ENCODE data around the gene MOCOS. TPM values are rescaled to one million over a fixed set of nuclear protein-coding genes. Genes with fewer than 3 reads are reported as not detected.

The MOCOS gene
- total RNA-seq, 1 donor from 2014 or later, result 0.41 TPM

DNA sequence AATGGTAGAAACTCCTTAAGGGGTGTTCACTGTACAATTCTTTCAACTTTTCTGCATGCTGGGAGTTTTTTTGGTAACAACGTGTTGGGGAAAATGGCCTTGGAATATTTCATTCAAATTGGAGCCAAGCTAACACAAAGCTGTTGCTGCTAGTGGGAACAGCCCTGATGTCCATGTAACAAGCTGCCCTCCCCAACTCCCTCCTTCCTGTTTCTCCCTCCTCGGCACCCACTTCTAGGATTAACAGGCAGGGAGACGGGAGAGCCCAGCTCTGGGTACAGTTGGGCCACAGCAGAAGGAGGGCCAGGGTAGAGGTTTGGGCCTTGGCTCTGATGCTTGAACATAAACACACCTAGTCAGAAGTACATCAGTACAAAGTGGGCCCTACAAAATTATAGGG, 9.4 kb upstream of the MOCOS start:
- DNase-seq (ENCODE audit: low spot score in 2 of 2), result no peak
- FAIRE-seq, result no peak

DNA sequence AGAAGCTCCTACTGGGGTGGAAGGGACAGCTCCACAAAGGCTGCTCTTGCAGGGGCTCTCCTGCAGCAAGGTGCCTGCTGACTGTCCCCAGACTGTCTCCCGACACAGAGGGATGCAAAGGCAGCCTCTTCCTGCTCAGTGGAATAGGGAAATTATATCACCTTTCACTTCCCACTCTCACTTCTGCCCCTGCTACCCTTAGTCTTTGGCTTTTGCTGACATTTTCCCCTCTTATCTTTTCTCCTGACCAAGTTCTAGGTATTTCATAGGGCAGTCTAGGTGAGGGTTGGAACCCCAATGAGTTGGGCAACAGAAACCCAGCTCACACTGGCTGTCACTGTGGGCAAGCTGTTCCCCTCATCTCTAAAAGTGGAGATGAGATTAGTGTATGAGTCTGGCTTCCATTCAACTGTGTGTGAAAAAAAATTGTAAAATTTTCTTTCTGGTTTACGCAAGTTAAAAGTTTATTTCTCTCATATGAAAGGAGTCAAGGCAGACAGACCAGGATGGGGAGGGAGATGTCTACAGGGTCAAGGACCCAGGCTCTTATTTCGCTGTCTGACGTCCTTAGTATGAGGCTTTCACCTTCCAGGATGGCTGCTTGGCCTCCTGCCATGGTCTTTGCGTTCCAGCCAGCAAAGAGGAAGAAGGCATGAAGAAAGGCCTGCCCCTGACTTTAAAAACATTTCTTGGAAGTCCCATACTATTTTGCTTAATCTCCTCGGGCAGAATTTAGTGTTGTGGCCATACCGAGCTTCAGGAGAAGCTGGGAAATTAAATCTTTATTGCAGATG, 7.5 kb upstream of the MOCOS start:
- DNase-seq (ENCODE audit: low spot score in 2 of 2), result no peak
- FAIRE-seq, result no peak

DNA sequence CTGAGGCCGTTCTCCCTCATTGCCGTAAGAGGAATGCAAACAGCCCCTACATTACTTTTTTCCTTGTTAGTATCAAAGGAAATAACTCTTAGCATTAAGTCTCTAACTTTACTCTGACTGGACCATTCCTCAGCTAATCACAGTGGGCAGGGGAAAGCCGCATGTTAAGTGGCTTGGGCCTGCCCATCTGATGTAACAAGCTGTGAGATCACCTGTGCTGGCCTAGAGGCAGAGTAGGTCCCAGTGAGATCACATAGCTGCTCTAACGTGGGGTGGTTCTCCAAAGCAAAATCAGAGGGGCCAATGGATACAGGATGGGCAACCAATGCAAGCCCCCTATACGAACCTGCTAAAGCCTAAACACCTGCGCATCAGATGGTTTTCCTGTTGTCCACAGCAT, 5.9 kb upstream of the MOCOS start:
- no peak for FAIRE-seq
- DNase-seq (ENCODE audit: low spot score in 2 of 2), result no peak

DNA sequence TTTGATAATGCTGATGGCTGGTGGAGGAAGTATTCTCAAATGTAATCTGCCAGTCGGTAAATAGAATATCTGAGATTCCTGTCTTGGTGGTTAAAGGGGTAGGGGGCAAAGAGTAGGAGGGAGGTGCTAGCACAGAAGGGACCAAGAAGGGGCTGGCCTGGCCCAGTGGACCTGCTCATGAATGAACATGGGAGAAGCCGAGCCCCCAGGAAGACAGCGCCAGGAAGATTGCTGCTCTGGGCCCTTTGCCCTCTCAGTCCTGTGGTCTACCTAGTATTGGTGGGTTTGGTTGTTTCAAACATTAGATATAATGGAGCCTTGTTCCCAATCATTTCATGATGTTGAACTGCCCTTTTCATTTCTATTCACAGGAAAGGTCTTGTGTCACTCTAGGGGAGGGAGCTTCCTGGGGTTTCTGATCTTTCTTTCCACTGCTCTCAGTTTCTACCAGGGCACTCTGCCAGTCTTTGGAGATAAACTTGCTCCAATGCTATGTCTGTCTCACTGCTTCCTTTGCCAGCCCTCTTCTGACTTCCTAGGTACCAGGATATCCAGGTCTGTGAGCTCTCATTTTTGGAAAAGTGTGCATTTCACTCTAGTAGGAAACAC, 5.3 kb upstream of the MOCOS start:
- FAIRE-seq (no peak), DNase-seq (ENCODE audit: low spot score in 2 of 2) (no peak)

DNA sequence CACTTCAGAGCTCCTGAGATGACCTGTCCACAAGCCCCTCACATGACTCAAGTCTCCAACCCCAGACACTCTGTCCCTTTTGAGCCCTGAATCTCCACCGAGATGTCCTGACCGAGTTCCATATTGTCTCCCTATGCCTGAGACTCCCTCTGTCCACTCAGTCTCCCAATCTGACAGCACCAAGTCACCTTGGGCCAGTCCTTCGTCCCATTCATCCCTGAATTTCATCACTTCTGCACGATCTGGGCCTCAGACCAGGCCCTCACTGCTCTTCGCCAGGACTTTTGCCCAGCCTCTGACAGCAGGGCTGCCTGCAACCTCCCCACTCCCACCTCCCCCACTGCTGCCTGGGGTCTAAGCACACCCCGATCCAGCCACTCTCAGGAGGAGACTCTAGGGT, 4.3 kb upstream of the MOCOS start:
- no peak for DNase-seq (ENCODE audit: low spot score in 2 of 2)
- no peak for FAIRE-seq

DNA sequence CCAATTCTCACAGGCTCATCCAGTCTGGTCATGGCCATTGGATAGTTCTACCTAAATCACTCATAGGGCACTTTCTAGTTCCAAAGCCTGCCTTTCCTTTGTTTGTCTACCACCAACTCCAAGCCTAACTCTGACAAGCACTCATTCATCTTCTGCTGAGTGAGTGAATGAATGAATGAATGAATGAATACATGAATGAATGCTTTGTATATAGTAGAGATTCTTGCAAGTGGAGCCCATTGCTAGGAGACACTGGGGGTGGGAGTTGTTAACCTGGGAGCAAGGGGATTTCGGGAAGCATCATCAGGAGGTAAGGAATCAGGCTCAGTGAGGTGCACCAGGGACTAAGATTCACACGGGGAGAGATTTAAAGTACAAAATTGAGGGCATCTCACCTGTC, 3.3 kb upstream of the MOCOS start:
- FAIRE-seq (no peak), DNase-seq (ENCODE audit: low spot score in 2 of 2) (no peak)

DNA sequence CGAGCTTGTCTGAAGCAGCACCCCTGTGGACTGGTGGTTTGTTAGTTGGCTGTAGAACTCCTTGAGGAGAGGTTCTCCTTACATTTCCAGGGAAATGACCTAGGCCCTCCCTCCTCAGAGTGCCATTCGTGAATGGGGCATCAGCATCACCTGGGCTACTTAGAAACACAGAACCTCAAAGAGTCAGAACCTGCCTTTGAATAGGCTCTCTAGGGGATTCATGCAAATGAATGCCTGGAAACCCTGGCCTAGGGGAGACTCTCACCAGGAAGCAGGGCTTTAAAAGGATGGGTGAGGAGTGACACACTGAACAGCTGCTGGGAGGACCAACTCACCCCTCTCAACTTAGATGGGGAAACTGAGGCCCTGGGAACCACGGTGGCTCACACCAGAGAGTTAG, 2.1 kb upstream of the MOCOS start:
- FAIRE-seq, result no peak
- DNase-seq (ENCODE audit: low spot score in 2 of 2), result no peak

DNA sequence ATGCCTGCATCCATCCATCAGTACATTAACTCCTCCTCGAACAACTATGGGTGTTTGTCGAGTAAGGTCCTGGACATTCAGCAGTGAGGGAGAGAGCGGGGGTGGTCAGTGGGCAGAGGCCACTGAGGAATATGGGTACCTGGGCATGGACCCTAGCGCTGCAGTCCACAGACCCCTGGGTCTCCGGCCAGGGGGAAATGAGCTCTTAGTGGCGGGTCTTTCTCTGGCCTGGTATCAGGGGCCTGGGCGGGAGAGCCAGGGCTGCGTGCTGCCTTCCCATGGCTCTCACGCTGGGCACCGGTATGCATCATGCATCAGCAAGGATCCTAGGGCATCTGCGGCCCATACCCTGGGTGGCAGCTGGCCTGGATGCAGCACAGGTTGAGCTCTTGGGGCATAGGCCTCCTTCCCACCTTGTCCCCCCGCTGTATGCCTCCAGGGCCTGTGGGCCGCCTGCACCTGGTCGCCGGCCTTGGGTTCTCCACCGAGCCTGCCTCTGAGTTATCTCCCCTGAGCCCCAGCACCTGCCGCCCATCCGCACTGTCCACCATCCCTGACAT, 1.3 kb upstream of the MOCOS start:
- no peak for DNase-seq (ENCODE audit: low spot score in 2 of 2)
- no peak for FAIRE-seq

DNA sequence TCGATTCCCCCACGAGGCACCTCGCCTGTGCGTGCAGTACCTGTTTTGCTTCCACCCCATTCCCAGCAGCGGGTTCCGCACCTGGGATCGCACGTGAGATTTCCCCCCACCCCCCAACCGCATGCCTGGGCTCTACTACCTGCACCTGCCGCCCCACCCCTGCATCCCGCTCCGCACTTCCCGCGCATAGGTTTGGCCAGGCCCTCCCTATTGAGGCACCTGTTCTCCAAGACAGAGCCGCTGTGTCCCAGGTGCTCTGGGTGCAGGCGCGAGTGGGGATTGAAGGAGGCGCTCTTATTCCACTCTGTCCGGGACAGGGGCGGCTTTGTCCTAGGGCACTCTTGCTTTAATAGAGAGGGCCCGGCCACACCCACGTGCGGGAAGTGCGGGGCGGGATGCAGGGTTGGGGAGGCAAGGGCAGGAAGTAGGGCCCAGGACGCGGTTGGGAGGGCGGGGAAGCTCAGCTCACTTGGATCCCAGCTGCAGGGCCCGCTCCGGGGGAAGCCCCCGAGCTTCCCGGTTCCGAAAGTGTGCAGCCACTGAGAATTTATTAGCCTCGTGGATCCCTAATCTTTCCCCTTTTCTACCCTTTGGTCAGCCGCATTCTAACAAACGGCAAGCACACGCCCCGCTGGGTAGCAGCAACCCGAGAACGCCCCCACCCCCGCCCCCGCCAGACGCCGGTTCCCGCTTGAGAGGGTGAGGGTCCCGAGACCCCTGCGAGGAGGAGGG, 670 bp upstream of the MOCOS start:
- FAIRE-seq, result no peak
- DNase-seq (ENCODE audit: low spot score in 2 of 2), result no peak

DNA sequence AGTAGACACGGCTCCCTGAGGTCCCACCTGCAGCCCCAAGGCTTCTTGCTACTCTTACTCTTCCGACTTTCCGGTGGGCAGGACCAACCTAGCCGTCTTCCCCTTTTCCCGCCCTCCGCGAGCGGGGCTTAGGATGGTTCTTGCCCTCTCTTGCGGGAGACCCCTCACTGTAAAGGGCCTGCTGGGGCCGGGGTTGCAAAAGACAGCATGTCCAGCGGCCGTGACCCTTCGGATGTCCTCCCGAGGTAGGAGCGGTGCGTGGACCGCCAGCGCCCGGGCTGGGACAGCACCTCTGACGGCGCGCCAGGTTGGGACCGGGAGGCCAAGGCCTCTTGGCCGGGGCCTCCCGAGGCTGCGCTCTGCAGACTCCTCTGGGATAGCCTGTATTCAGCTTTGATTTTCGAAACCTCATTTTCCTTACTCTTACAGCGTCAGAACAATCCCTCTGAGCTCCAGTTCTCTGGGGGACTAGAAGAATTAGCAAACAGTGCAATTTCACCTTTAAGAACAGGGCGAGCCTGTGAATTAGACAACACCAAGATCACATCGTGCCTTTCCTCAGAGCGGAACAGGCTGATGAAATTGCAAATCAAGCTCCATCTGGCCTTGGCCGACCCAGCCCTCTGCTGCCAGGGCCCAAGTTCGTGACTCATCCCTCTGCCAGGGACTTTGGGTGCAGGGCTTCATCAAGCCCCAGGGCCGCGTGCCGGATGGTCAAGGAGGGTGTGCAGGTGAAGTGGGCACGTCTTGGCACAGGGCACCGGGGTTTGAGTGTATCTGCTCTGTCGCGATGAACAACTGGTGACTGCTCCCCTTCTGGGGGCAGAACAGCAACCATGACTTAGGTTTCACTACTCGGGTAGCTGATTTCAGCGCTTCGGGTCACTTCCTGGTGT, 777 bp downstream of the MOCOS start:
- DNase-seq (ENCODE audit: low spot score in 2 of 2) (no peak), FAIRE-seq (no peak)

DNA sequence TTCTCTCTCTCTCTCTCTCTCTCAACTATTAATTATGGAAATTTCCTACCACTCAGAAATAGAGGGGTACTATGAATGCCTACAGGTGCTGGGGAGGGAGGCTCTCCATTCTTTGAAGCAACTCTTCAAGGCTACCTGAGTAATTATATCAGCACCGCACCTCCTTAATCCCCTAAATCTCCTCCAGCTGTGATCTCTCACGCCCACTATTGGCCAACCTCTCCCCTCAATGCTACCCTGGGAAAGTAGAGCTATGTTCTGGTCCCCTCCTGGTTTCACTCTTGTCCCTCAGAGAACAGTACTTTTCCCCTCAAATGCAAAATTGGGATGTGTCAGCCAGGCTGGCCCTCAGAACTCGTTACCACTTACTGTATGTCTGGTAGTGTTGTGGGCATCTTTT, 1.6 kb downstream of the MOCOS start:
- no peak for FAIRE-seq

DNA sequence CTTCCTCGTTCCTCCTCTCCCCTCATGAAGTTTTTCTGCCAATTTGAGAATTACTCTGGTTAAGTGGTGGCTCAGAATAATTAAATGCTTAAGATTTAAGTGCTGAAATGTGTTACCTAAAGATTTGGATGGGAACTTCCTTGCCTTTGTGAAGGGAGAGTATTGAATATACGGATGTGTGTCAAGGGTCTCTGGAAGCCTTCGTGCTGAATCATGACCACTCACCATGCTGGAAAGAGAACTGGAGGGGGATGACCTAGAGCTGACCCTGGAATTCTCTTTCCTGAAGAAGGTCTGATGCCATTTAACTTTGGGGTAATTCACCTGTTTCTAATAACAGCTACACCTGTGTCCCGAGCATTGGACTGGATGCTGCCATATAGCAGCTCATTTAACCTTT, 2.2 kb downstream of the MOCOS start:
- DNase-seq (ENCODE audit: low spot score in 2 of 2) (no peak), FAIRE-seq (no peak)

More for the DNA sequence above, 1.6 kb downstream of the MOCOS start:
- DNase-seq (ENCODE audit: low spot score in 2 of 2), result no peak

DNA sequence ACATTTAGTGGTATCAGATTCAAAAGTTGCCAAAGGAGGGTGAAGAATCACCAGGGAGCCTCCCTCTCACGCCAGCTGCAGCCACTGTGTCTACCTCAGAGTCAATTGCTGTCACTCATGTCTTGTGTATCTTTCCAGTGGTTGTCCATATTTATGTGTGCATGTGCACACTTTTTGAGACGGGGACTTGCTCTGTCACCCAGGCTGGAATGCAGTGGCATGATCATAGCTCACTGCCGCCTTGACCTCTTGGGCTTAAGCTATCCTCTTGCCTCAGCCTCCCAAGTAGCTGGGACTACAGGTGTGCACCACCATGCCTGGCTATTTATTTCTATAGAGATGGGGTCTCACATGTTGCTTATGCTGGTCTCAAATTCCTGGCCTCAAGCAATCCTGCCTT, 4.0 kb downstream of the MOCOS start:
- FAIRE-seq (no peak), DNase-seq (ENCODE audit: low spot score in 2 of 2) (no peak)

DNA sequence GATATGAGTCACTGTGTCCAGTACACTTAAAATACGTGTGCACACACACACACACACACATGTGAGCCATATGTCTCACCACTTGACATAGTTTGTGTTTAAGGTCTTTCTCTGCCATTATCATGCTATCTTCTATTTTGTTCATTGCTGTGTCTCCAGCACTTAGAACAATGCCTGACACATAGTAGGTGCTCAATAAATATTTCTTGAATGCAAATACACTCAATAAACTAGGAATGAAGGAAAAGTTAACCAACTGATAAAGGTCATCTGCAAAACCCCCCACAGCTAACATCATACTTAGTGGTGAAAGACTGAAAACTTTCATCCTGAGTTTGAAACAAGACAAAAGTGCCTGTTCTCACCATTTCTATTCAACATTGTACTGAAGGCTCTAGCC, 4.4 kb downstream of the MOCOS start:
- DNase-seq (ENCODE audit: low spot score in 2 of 2), result no peak
- FAIRE-seq, result no peak

DNA sequence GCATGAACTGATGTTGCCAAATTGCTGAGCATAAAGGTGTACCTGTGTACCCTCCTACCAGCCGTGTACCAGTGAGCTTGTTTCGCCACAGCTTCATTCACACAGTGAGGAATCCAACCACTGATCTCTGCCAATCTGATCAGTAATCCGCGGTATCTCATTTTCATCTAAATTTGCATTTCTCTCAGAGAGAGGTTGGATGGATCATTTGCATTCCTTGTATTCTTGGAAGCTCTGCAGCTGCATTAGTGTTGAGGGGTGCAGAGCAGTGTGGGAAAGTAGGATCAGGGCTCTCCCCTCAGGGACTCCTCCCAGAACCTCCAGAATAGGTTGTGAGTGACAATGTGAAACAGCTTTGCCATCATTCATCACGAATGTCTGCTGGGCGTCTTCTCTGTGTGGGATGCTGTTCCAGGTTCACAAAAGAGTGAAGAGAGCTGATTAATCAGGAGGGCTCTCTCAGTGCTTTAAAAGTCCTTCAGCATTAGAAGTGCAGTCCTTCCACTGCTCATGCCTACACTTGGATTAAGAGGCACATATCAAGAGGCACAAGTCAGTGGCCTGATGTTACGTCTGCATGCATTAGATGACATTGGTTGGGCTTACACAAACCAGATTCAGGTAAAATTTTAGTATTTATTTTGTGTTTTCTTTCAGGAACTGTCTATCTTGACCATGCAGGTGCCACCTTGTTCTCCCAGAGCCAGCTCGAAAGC, 7.5 kb downstream of the MOCOS start:
- FAIRE-seq (no peak), DNase-seq (ENCODE audit: low spot score in 2 of 2) (no peak)

DNA sequence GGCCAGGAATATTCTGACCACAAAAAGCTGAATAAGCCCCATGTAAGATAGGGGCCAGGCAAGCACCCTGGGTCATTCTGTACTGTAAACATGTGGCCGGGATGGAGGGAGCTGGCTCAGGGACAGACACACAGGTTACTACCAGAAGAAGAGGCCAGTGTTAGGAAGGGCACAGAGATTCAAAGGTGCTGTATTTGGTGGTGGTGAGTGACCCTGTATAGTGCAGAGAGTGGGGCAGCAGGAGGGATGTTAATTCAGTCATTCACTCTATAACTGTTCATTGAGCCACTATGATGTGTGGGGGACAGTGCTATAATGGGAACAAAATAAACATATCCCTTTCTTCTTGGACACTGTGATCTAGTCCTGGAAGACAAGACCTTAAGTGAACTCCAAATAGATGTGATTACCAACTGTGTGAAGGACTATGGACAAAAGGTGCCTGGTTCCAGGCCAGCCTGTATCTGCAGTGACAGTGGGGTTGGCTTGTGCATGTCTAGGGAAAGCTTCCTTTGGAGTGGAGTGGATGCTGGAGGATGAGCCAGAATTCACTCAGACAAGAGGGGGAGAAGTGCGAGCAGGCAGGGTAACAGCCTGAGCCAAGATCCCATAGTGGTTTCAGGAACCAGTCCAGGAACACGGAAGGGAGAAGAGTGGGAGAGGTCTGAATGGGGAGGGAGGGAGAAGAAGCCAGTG, 8.3 kb downstream of the MOCOS start:
- DNase-seq (ENCODE audit: low spot score in 2 of 2), result no peak
- no peak for FAIRE-seq

DNA sequence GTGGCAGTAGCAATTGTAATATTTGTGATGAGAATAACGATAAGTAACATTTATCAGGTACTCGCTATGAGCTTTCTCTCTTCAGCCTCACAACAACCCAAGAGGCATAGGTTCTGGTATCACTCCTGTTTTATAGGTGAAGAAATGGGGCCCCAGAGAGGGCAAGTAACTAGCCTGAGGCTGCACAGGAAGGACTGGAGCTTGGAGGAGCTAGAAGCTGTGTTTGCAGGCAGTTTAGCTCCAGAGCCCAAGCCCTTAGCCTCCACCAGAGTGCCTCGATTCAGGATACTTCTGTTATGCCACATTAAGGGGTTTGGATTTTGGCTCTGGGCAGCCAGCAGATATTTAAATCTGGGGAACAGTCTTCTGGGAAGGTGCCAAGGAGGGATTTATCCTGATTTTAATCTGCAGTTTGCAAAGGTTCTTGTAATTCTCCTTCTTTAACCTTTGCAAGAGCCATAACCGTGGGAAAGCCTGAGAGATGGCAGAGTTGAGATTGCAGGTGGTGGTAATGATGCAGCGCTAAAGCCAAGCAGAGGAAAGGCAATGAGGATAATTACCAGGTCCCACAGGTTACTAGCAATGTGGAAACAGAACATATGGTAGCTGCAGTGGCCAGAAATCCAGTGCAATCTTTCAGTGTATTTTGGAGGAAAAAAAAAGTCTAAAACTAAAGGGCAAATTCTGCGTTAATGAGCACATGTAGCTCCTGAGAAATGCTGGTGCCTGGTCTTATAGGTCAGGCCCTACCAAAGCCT, 9.1 kb downstream of the MOCOS start:
- no peak for DNase-seq (ENCODE audit: low spot score in 2 of 2)
- no peak for FAIRE-seq

DNA sequence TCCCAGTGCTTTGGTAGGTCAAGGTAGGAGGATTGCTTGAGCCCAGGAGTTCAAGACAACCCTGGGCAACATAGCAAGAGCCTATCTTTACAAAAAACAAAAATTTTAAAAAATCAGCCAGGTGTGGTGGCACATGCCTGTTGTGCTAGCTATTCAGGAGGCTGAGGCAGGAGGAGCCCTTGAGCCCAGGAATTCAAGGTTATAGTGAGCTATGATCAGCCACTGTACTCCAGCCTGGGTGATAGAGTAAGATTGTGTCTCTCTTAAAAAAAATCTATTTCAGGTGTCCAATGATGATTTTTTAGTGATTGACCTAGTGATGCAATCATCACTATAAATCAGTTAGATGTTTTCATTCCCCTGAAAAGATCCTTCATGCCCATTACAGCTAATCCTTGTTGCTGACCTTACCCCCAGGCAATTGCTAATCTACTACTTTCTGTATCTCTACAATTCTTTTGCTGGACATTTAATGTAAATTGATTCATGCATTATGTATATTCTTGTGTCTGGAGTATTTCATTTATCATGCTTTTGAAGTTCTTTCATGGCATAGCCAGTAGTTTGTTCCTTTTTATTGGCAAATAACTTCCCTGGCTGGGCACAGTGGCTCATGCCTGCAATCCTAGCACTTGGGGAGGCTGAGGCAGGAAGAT, 10.3 kb downstream of the MOCOS start:
- DNase-seq (ENCODE audit: low spot score in 2 of 2) (no peak), FAIRE-seq (no peak)
